ENCODE results near the gene CCDC201. TPM values are rescaled to one million over a fixed set of nuclear protein-coding genes. Genes with fewer than 3 reads are reported as not detected.

The CCDC201 gene
- total and polyA plus RNA-seq, 2 of the 8 experiments (the other 6 are each of a cell fraction or from before 2014, with no cell fraction given): not detected

- H3K23ac ChIP-seq (ENCODE audit: insufficient read length): no peak overlapping the region
- no peaks in the 10 kb centered on the region for H3K79me2 ChIP-seq (ENCODE audit: control insufficient read depth in 1 of 2, insufficient read depth in 2 of 2, low read length in 2 of 2)
- no peak overlapping the region for H2BK20ac ChIP-seq (ENCODE audit: low read length)
- H3K4me1 ChIP-seq (replicated peaks in 1 of 4; ENCODE audit: control insufficient read depth in 3 of 4, insufficient read depth in 4 of 4, low read length in 3 of 4): no peaks in the 10 kb centered on the region
- no peak overlapping the region for H2AFZ ChIP-seq (ENCODE audit: low read length)
- H2BK12ac ChIP-seq (ENCODE audit: low read depth, low read length): no peak overlapping the region
- ChIA-PET CTCF (ENCODE audit: partially characterized antibody) (interaction anchor here (0.8 to 1.7 kb wide), 7 partner anchors 8 to 1299 kb away, joined by 3 to 5 read pairs (median 3); no protein-coding TSS in a partner anchor), POLR2A (ENCODE audit: partially characterized antibody) (no interaction called here)
- DNase-seq (ENCODE audit: low read depth in 1 of 2, low spot score in 2 of 2) (no peak), FAIRE-seq (no peak)
- no peak overlapping the region for H3K18ac ChIP-seq (ENCODE audit: extremely low read depth, low read length)
- no peaks in the 10 kb centered on the region for H3K27me3 ChIP-seq (replicated peaks in 1 of 4; ENCODE audit: control insufficient read depth in 3 of 4, extremely low read depth in 1 of 4, insufficient read depth in 3 of 4, low read length in 3 of 4)
- H3K4me2 ChIP-seq (ENCODE audit: insufficient read depth in 1 of 2, low read depth in 2 of 2, low read length in 2 of 2): no peak overlapping the region
- H4K91ac ChIP-seq (replicated peaks; ENCODE audit: insufficient read length, low read length): no peak overlapping the region
- H3K56ac ChIP-seq (replicated peaks; ENCODE audit: insufficient read length, low read depth, low read length): no peak overlapping the region
- H3K23me2 ChIP-seq (ENCODE audit: low read depth, low read length): no peaks in the 10 kb centered on the region
- no peak overlapping the region for H3K4me3 ChIP-seq (ENCODE audit: extremely low read depth in 1 of 4, insufficient read depth in 2 of 4, low read depth in 3 of 4, low read length in 4 of 4)
- no peak overlapping the region for H3K14ac ChIP-seq (ENCODE audit: insufficient read length)
- no peak overlapping the region for H2AK5ac ChIP-seq (ENCODE audit: low read depth, low read length)
- no peak overlapping the region for H3K4ac ChIP-seq (replicated peaks; ENCODE audit: insufficient read length, low read depth, low read length)
- no peak overlapping the region for H2BK15ac ChIP-seq (ENCODE audit: low read length)
- no peaks in the 10 kb centered on the region for H4K20me1 ChIP-seq (replicated peaks in 1 of 2; ENCODE audit: control insufficient read depth in 1 of 2, insufficient read depth in 2 of 2, low read length in 2 of 2)
- H3K9me3 ChIP-seq (ENCODE audit: insufficient read depth in 2 of 2, low read depth in 1 of 2, low read length in 1 of 2): no peaks in the 10 kb centered on the region
- WGBS, 2 experiments (ENCODE audit: extremely low coverage in 1 of 2, insufficient coverage in 1 of 2, insufficient read length in 1 of 2, insufficient replicate concordance in 2 of 2, low coverage in 1 of 2, low lambda C conversion rate in 2 of 2, missing lambda C conversion rate in 1 of 2): 84% methylated on average over 13 of the region's 13 CpGs; no CpG with 5 or more reads in 1 of the 2 experiments
- no peak overlapping the region for H4K8ac ChIP-seq (ENCODE audit: extremely low read depth, insufficient read depth, low read length)
- no peaks in the 10 kb centered on the region for H3K36me3 ChIP-seq (ENCODE audit: control insufficient read depth in 2 of 4, insufficient read depth in 4 of 4, low read length in 3 of 4)
- H3K27ac ChIP-seq (ENCODE audit: low read depth, low read length): no peak overlapping the region
- H2BK5ac ChIP-seq (ENCODE audit: low read depth, low read length): no peak overlapping the region
- no peaks in the 10 kb centered on the region for H3K79me1 ChIP-seq (ENCODE audit: low read depth, low read length)
- no peak overlapping the region for H4K5ac ChIP-seq (ENCODE audit: insufficient read length, low read depth, low read length)
- H2BK120ac ChIP-seq (replicated peaks; ENCODE audit: low read depth, low read length): no peak overlapping the region
- H3K9ac ChIP-seq (replicated peaks in 1 of 4; ENCODE audit: extremely low read depth in 1 of 4, low read depth in 3 of 4, low read length in 3 of 4): no peak overlapping the region
- TF ChIP-seq CREB1 (IDR thresholded peaks at IDR 0.05): no peak
- no peak for TF ChIP-seq NANOG (IDR thresholded peaks at IDR 0.05; ENCODE audit: insufficient read depth, low read depth, low read length, poor library complexity, severe bottlenecking)
- no peak for TF ChIP-seq MAFK (IDR thresholded peaks at IDR 0.05; ENCODE audit: low read depth, low read length)
- TF ChIP-seq TAF1 (IDR thresholded peaks at IDR 0.05; ENCODE audit: low read depth, low read length): no peak
- TF ChIP-seq TCF12 (IDR thresholded peaks at IDR 0.05; ENCODE audit: low read depth, low read length): no peak
- no peak for TF ChIP-seq EP300 (IDR thresholded peaks at IDR 0.05; ENCODE audit: borderline replicate concordance in 1 of 2, low read depth in 2 of 2, low read length in 2 of 2)
- no peak for TF ChIP-seq FOSL1 (IDR thresholded peaks at IDR 0.05; ENCODE audit: insufficient read depth, low read depth, low read length)
- no peak for TF ChIP-seq YY1 (IDR thresholded peaks at IDR 0.05; ENCODE audit: low read depth, low read length)
- TF ChIP-seq RNF2 (IDR thresholded peaks at IDR 0.05; ENCODE audit: borderline replicate concordance, low read depth, low read length, missing control alignments, poor library complexity, severe bottlenecking): no peak
- no peak for TF ChIP-seq CBX5 (IDR thresholded peaks at IDR 0.05; ENCODE audit: low read depth, low read length)
- TF ChIP-seq SP2 (IDR thresholded peaks at IDR 0.05; ENCODE audit: low read length): no peak
- no peak for TF ChIP-seq KDM5A (IDR thresholded peaks at IDR 0.05; ENCODE audit: low read length)
- no peak for TF ChIP-seq RBBP5 (IDR thresholded peaks at IDR 0.05; ENCODE audit: borderline replicate concordance, low read depth, low read length)
Observed at GRCh38 chr7:45865594-45866410, 7.1 kb downstream of the CCDC201 start.

Measured in H1 (cell line).